ENCODE measurements around the gene RAPGEF1.
A peak's percentile ranks its signal among the peaks of the same experiment; 100 is the strongest.

The RAPGEF1 gene

DNA sequence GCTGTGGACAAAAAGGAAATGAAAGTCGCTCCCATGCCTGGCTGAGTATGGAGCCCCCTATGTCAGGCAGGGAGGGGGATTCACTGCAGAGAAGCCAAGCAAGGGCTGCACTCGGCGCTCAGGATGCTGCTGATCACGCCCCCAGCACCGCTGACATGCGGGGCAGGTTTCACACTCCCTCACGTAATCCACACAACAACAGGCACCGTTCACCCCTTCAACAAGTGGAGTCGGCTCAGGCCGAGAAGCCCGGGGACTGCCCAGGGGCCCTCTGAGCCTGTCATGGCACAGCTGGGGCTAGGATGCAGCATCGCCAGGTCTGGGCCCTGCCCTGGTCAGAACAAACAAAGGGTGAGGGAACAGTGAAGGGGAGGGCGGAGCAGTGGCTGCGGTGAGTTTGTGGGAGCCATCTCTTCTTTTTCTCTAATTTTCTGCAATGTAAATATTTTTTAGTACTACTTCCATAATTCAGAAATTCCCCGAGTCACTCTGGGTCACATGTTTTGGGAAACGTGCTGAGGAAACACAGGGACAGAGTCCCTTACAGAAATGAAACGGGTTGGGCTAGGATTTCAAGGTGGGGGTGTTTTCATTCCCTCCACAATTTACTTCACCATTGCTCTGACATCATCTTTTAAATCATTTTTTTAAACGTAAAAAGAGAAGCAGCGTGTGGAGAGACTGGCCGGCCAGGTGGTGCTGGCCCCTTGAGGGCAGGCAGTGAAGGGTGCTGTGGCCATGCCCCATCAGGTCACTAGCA is 144.8 kb downstream of the RAPGEF1 start:
- DNase-seq = no peak

DNA sequence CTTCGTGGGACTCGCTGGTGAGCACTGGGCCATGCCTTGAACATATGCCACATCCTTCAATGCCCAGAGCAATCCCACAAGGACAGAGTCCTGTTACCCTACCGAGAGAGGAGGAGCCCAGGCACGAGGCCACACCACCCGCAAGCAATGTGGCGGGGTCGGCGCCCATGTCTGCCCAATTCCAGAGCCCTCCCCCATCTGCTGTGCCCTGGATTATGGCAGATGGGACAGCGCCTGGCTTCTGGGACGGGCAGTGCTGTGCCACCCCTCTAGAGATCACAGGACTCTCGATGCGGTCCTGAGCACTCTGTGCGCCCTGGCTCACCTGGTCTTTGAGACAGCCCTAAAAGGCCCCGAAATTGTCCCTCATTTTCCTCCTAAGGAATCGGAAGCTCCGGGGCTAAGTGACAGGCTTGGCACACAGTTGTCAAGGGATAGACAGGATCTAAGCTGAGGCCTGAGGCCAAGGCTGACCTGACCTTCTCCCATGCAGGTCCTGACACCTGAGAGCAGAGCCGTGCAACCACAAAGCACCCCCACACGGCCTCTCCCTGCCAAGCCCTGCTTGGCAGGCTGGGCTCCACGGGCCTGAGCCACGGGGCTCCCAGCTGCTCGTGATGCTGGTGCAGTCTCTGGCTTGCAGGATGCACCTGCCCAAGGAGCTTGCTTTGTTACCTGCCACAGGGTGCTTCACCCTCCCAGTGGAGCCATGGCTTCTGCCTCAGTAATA is 145.8 kb downstream of the RAPGEF1 start:
- DNase-seq = no peak

- no peak for DNase-seq
Observed at GRCh38 chr9:131593091-131593820, 146.6 kb downstream of the RAPGEF1 start.

- DNase-seq = no peak
Observed at GRCh38 chr9:131591845-131592208, 148.0 kb downstream of the RAPGEF1 start.

GRCh38 chr9:131590907-131591844 is 148.7 kb downstream of the RAPGEF1 start:
- DNase-seq = peak; percentile 79 to 83

DNA sequence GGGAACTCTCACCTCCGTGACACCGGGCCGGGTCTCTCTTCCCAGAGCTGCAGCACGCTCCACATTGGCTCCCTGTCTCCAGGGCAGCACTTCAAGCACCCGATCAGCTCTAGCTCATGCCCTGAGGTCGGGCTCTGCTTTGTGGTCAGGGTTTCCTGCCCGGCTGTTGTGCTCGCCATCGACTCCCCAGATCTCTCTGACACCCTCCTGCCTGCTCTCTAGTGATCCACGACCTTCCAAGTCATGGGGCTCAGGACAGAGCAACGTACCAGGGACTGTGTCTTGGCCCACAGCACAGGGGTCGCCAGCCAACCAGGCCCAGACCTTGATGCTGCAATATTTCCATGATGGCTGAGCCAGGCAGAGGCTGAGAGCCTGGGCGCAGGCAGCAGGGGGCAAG is 149.4 kb downstream of the RAPGEF1 start:
- no peak for DNase-seq

DNA sequence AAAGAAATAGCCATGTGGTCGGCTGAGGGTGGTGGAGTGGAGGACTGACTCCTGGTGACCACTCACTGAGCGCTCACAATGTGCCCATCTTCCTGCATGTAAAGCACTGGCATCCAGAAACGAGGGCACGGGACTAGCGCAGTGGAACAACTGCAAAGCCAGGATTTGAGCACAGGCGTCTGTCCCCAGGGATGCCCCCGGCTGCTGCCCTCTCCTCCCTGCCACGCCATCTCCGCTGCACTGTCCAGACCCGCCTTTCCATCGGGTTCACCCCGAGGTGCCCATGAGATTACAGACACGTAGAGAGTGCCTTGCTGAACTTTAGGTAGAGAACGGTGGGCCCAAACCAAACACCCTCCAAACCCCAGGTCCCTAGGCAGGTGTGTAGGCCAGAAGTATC is 149.9 kb downstream of the RAPGEF1 start:
- no peak for DNase-seq

DNA sequence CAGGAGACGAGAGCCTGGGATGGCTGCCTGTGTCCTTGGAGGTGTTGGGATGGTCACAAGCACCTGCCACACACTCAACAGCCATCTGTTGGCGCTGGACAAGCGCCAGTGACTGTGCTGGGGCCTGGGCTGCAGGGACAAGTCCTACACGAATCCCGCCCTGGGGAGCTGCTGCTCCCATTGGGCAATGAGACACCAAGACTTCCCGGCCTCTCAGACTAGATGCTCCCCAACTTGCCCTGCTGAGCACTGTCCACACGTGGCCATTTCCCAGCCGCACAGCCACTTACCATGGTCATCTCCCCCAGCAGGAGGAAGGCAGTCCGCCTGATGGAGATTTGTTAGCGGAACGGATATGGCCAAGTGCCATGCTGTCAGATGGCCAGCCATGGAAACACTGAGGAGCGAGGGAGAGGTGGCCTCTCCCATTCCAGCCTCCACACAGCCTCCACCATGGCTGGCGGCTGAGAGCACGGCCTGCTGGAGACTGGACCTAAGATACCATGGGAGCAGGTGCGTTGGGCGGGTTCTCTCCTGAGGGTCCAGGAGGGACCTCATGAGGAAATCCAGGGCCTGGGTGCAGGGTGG is 150.7 kb downstream of the RAPGEF1 start:
- no peak for DNase-seq

GRCh38 chr9:131588396-131588795 is 151.5 kb downstream of the RAPGEF1 start:
- DNase-seq = no peak

GRCh38 chr9:131587906-131588305 is 152.0 kb downstream of the RAPGEF1 start:
- no peak for DNase-seq

- no peak for DNase-seq
Observed at GRCh38 chr9:131587331-131587730, 152.5 kb downstream of the RAPGEF1 start.

DNA sequence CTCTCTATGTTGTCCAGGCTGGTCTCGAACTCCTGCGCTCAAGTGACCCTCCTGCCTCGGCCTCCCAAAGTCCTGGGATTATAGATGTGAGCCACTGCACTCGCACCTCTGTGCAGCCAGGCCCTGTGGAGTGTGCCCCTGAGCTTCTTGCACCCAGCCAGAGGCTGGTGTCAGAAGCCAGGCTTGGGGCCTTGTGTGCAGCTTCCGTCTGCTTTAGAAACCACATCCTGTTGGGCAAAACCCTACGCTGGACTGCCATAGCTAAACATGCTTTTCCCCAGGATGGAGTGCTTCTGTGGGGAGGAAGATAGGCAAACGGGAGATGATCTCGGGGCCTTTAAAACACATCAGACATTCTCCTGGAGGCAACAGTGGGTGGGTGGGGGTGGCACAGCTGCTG is 154.5 kb downstream of the RAPGEF1 start:
- peak; percentile 29 to 40 for DNase-seq

DNA sequence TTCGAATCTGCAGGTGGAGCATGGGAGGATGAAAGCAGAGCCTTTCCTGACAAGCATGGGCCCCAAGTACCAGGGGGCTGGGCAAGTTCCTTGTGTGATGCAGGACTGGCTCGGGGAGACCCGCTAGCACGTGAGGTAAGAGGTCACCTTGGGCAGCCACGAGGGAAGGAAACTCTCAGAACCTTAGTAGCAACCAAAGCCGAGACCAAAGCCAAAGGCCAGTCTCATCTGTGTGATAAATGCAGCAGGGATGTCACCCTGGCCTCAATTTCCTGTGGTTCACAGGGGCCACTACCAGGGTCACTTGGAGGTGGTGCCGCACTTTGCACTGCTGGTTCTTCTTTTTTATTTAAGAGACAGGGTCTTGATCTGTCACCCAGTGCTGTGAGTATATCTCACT is 155.0 kb downstream of the RAPGEF1 start:
- no peak for DNase-seq

DNA sequence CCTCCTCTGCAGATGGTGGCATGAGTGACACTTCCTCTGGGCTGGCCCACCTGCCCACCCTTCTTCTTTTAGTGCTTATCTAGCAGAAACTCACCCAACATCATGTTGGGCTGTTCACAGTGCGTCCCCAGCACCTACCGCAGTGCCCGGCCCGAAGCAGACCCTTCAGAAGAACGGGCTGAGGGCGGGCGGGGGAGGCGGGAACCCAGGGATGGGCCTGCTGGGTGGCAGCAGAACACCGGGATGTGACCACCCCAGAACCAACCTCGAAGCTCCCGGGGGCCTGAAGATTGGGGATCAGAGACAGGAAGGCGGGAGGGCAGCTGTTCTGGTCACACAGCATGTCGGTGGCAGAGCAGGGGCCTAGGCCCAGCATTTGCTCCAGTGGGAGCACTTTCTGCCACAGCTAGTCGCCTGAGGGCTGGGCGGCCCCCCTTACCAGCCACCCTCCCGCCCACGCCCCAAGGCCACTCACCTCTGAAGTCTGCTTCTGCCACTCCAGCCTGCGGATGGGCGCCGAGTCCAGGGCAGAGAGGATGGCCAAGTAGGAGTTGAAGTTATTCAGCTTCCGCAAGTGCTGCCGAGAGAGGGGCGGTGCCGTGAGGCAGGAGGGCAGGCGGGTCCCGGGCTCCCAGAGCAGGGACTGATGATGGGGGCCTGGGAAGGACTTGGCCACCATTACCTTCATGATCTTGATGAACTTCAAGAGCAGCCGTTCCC is 155.9 kb downstream of the RAPGEF1 start:
- no peak for DNase-seq

DNA sequence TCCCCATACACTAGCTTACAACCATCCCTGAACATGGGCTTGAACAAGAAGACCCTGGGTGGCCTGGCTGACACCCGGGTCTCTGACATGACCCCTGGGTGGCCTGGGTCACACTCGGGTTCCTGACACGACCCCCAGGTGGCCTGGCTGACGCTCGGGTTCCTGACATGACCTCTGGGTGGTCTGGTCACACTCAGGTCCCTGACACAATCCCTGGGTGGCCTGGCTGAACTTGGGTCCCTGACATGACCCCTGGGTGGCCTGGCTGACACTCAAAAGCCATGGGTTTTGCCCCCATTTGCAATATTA is 156.6 kb downstream of the RAPGEF1 start:
- DNase-seq = no peak

DNA sequence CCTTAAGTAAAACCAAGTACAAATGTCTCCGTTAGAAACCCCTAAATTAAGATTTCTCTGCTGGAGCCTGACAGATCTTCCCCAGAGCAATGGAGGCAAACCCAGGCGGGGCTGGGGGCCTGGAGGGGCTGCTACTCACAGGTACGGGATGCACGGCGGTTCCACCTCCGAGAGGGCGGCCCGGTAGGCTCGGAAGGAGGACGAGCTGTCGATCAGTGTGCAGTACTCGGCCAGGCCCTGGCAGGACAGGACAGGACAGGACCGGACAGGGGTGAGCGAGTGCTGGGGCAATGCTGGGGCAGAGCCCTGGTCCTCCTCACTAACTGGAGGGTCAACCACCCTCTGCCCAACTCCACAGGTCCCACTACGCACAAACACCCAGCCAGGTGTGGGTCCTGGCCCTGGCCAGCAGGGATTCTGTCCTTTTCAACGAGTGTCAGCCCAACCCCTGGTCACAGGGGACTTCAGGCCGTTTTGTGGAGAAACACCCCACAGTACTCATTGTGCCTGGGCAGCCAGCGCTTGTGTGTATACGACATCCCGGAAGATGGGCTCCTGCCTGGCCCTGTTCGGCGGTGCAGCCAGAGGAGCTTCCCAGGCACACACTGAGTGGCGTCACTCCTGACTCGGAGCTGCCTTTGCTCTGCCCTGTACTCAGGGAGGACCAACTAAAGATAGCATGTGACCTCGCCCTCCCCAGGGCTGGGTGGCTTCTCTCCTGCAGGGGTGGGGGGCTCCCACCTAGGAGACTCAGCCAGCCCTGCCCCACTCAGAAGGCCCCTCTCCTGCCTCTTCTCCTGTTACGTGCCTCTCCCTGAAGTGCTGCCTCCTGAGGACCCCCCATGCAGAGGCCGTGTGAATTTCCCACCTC is 157.2 kb downstream of the RAPGEF1 start:
- no peak for DNase-seq

DNA sequence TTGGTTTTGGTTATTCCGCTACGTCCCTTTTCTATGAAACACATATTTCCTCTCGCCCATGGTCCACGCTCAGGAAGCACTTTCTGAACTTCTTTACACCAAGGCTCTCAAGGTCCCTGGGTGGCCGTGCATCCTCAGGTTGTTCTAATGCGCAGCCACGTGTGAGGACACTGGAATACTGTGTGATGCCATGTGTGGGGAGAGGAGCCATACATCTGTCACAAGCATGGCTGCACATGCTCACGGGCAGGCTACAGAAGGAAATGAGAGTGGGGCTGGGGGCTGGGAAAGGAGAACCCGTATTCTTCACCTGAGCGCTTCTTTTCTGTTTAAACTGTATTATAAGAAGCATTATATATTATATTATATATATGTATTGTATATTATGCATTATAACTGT is 157.8 kb downstream of the RAPGEF1 start:
- no peak for DNase-seq

DNA sequence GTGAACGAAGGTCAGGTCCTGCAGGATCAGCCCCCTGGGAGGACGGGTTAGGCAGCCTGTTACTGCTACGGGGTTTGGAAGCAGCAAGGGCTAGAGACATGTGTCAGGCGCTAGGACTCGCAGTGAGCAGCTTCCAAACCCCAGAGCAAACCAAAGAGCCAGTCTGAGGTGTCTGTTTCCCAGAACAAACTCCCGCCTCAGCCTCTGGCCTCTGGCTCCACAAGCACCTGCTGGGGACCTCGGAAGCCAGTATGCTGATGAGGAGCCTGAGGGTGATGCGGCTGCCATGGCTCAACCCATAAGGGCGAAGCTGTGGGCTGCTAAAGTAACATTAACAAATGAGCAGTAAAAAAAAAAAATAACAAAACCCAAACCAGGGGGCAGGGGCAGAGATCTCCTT is 159.5 kb downstream of the RAPGEF1 start:
- no peak for DNase-seq

- no peak for DNase-seq
Observed at GRCh38 chr9:131579789-131580211, 160.1 kb downstream of the RAPGEF1 start.

DNA sequence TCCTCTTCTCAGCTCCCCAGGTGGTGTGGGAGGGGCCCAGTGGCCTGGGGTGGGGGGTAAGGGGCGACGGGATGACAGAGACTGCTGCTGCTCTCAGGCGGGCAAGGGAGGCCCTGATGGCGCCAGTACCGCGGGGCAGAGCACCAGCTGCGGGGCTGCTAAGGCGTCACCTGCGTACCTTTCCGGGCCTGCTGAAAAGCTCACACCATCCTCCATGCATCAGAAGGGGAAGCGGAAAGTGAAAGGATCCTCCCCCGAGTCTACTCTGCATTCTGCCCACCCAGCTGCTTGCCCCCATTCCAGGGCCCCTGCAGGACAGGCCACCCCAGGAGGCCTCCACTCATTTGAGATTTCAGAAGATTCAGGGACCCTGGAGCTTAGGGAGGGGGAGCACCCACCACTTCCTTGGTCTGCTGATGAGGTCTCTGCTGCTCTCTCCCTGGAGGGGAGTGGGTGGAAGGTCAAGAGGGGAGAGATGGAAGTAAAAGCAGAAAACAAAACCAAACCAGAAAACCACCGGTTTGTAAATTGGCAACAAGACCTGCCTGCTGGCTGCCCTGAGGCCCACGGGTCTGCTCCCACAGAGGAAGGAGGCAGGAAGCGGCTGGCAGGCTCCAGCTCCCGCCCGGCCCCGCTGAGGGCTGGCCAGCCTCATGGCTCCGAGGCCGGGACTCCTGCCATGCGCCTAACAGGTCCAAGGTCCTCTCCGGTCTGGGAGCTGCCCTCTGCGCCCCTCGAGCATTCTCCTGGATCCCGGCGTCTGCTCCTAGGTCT is 161.0 kb downstream of the RAPGEF1 start:
- DNase-seq = peak; percentile 26 to 43
